Endothelial cell of umbilical vein (primary cell): ENCODE results near the gene ERG.

Experiments used
- POLR2A ChIP-seq: IDR thresholded peaks from 2 replicates; pipeline ENCODE4 v1.6.1; 2012; ENCODE audit warnings: low read depth, mild to moderate bottlenecking, control low read depth, low read length
- TF ChIP-seq, protein P1 (sequence below), 2 donors: IDR thresholded peaks; 1 replicate in 1 of 2; 2 replicates in 1 of 2; pipeline ENCODE4 v1.5.1; 2011; ENCODE audit warnings: low read length in 2 of 2, mild to moderate bottlenecking in 2 of 2, moderate library complexity in 2 of 2, control low read depth in 1 of 2, inconsistent platforms in 1 of 2, low read depth in 1 of 2; ENCODE audit not compliant: insufficient read depth in 1 of 2; ENCODE audit errors: extremely low read depth in 1 of 2
- TF ChIP-seq, protein P2 (sequence below): IDR thresholded peaks from 2 replicates; pipeline ENCODE4 v1.6.1; 2011; ENCODE audit not compliant: insufficient read depth, insufficient read length

DNA sequence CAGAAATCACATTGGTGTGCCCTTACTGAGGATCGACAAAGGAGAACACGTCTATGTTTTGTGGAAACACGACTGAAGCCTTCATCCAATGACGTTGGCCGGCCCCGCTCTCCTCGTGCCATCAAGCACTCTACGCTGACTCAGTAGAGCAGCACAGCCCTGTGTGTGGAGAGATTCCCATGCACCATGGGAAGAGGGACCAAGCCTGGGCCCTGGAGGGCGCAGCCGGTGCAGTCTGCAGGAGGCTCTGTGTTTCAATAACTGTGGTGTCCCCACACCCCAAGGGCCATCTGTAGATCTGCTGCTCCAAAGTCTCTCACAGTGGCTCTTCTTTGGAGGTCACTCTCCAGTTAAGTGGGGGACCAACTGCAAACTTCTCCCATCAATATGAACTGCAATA, 144.0 kb downstream of the ERG start:
- no peak for TF ChIP-seq POLR2A
- TF ChIP-seq, protein P1, sequence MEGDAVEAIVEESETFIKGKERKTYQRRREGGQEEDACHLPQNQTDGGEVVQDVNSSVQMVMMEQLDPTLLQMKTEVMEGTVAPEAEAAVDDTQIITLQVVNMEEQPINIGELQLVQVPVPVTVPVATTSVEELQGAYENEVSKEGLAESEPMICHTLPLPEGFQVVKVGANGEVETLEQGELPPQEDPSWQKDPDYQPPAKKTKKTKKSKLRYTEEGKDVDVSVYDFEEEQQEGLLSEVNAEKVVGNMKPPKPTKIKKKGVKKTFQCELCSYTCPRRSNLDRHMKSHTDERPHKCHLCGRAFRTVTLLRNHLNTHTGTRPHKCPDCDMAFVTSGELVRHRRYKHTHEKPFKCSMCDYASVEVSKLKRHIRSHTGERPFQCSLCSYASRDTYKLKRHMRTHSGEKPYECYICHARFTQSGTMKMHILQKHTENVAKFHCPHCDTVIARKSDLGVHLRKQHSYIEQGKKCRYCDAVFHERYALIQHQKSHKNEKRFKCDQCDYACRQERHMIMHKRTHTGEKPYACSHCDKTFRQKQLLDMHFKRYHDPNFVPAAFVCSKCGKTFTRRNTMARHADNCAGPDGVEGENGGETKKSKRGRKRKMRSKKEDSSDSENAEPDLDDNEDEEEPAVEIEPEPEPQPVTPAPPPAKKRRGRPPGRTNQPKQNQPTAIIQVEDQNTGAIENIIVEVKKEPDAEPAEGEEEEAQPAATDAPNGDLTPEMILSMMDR (IDR thresholded peaks at IDR 0.05; ENCODE audit: extremely low read depth in 1 of 2, insufficient read depth in 1 of 2, low read depth in 1 of 2, low read length in 2 of 2): no peak
- TF ChIP-seq, protein P2, sequence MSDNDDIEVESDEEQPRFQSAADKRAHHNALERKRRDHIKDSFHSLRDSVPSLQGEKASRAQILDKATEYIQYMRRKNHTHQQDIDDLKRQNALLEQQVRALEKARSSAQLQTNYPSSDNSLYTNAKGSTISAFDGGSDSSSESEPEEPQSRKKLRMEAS: no peak
